ENCODE results near the gene DIP2C.
A peak's percentile ranks its signal among the peaks of the same experiment; 100 is the strongest.
"Not testable (repeated sequence)": the region's sequence is repeated elsewhere in the genome, so short reads cannot be mapped to it uniquely, and the experiment has no call there.

DIP2C gene

DNA sequence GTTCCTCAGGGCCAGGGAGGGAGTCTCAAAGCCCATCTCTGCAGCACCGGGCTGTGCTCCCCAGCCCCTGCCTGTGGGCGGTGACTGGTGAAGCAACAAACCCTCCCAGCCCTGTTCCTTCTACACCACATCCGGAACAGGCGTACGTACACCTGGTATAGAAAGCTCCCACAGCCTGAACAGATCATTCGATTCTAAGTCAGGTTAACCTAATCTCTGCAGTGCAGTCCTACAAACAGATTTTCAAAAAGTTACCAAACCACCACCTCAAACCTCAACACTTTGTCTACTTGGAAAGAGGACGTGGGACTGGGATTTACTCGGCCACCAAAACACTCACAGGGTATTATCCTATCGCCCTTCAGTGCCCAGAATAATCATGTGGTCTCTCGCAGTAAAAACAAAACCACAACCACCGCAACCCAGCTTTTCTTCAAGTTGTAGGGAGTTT lies 238.4 kb downstream of the DIP2C start:
- peak; percentile 65 for DNase-seq (ENCODE audit: low spot score)
- in situ Hi-C loops (cut with MboI; ENCODE audit: low sequenced_read_pairs, unreplicated experiment) = no loop called here
- TF ChIP-seq CTCF (IDR thresholded peaks at IDR 0.05; ENCODE audit: borderline replicate concordance, control extremely low read depth, extremely low read depth, insufficient read depth, missing control alignments) = no peak

GRCh38 chr10:450463-450862 lies 239.0 kb downstream of the DIP2C start:
- no peak for TF ChIP-seq CTCF (IDR thresholded peaks at IDR 0.05; ENCODE audit: borderline replicate concordance, control extremely low read depth, extremely low read depth, insufficient read depth, missing control alignments)
- in situ Hi-C loops (cut with MboI; ENCODE audit: low sequenced_read_pairs, unreplicated experiment) = no loop called here
- DNase-seq (ENCODE audit: low spot score) = no peak

DNA sequence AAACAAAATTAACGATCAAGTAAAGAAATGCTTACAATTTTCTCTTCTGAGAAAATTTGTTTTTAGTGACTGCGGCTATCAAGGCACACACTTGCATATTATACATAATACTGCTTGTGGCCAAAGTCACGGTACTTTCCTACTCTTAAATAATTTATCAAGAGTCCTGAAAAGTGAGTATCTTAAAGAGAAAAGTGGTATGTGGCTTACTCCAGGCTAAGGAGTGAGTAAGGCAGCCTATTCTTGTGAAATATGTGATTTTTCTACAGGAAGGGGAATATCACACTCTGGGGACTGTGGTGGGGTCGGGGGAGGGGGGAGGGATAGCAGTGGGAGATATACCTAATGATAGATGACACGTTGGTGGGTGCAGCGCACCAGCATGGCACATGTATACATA lies 240.1 kb downstream of the DIP2C start:
- in situ Hi-C loops (cut with MboI; ENCODE audit: low sequenced_read_pairs, unreplicated experiment); DNase-seq (ENCODE audit: low spot score): not testable (repeated sequence)

DNA sequence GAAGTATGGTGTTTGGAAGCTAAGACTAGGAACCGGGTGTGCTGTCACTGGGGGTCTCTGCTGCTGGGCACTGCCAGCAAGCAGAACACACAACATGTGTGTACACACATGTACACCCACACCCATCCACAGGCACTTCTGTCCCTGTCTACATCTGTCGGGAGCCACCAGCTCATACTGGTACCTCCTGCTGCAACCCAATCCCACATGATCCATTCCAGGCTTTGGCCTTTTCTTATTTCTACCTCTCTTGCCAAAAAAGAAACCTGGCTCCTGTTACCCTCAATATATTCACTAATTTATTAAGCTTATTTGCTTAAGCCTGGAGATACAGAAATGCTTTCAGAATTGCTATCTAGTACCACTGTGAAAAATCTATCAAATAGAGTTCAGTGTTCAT lies 246.0 kb downstream of the DIP2C start:
- in situ Hi-C loops (cut with MboI; ENCODE audit: low sequenced_read_pairs, unreplicated experiment) = no loop called here
- DNase-seq (ENCODE audit: low spot score) = no peak
- TF ChIP-seq CTCF (IDR thresholded peaks at IDR 0.05; ENCODE audit: borderline replicate concordance, control extremely low read depth, extremely low read depth, insufficient read depth, missing control alignments) = no peak

GRCh38 chr10:442209-442608 lies 247.3 kb downstream of the DIP2C start:
- no peak for TF ChIP-seq CTCF (IDR thresholded peaks at IDR 0.05; ENCODE audit: borderline replicate concordance, control extremely low read depth, extremely low read depth, insufficient read depth, missing control alignments)
- no peak for DNase-seq (ENCODE audit: low spot score)
- in situ Hi-C loops (cut with MboI; ENCODE audit: low sequenced_read_pairs, unreplicated experiment) = no loop called here

- in situ Hi-C loops (cut with MboI; ENCODE audit: low sequenced_read_pairs, unreplicated experiment) = no loop called here
- no peak for DNase-seq (ENCODE audit: low spot score)
- TF ChIP-seq CTCF (IDR thresholded peaks at IDR 0.05; ENCODE audit: borderline replicate concordance, control extremely low read depth, extremely low read depth, insufficient read depth, missing control alignments) = no peak
Measured at GRCh38 chr10:441659-442058, 247.8 kb downstream of the DIP2C start.

DNA sequence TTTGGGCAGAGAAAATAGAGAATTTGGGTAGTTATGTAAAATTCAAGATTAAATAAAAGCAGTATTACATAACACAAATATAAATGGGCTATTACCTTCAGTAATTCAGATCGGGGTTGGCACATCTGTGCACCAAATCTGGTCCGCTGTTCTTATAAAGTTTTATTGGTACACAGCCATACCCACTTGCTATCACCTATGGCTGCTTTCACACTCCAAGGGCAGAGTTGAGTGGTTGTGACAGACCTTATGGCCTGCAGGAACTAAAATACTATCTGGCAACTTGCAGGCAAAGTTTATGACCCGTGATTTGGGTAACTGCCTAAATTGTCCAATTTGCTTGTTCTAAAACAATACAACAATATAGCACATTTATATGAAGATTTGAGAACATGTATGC lies 249.3 kb downstream of the DIP2C start:
- TF ChIP-seq CTCF (IDR thresholded peaks at IDR 0.05; ENCODE audit: borderline replicate concordance, control extremely low read depth, extremely low read depth, insufficient read depth, missing control alignments) = no peak
- in situ Hi-C loops (cut with MboI; ENCODE audit: low sequenced_read_pairs, unreplicated experiment) = no loop called here

More for the DNA sequence above, 249.3 kb downstream of the DIP2C start:
- DNase-seq (ENCODE audit: low spot score) = no peak

Measured in GM13976 (cell line).